HG03175 (cell line): ENCODE data around the gene AXDND1.
"Not testable (repeated sequence)": the region's sequence is repeated elsewhere in the genome, so short reads cannot be mapped to it uniquely, and the experiment has no call there.

Experiments used
- ATAC-seq: cut with Tn5 transposase; IDR thresholded peaks from one replicate; pipeline ENCODE4 v1.9.1; 2021; ENCODE audit warnings: mild to moderate bottlenecking, moderate library complexity; ENCODE audit not compliant: unreplicated experiment

AXDND1 gene

DNA sequence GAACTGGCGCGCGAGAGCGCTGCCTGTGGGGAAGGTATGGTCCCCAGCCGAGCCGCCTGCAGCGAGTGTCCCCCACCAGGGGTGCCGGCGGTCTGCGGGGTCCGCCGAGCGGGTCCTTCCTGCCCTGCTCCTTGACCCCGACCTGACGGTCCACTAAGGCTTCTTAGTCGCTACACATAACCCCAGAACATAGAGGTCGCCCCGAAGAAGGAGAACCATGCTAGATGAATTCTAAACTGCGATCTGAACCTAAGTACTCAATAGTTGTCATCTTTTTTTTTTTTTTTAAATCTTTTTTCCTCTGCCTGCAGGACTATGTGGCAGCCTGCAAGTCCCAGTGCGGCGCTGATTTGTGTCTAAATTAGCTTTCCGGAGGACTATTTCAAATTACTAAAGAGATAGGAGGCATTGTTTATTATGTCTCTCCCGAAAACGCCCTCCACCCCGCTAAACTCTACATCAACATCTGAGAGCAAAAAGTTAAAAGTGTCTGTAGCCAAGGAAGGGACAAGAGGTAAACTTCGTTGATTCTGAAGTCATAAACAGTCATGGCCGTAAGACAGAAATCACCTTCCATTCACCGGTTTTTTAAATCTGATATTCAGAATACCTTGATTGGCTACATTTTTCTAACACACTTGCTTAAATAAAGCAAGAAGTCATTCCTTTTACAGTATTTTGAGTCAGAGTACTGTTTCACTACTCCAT lies 476 bp downstream of the AXDND1 start:
- ATAC-seq = peak; percentile 35

DNA sequence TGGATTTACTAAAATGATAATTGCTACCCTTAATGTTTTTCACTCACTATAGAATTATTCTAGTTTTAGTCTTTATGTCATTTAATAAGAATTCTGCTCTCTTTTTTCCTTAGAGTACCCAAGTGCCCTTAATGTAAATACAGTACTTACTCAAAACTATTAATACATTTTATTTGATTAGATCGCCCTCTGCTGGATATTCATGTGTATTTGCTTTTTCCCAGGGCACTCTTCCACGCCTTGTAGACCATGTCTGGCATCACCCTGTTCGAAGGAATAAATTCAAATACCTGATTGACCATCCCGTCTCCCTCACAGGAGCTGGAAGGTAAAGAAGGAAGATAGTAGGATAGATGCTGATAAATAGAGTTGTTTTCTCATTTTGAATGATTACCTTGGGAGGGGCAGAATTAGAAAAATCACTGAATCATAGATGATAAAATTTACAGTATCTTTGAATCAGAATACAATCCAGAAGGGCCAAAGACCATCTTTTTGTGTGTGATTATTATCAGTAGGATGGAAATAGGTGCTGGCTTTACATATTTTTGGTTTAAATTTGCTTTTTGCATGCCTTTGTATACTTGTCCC lies 4.1 kb downstream of the AXDND1 start:
- ATAC-seq = no peak

DNA sequence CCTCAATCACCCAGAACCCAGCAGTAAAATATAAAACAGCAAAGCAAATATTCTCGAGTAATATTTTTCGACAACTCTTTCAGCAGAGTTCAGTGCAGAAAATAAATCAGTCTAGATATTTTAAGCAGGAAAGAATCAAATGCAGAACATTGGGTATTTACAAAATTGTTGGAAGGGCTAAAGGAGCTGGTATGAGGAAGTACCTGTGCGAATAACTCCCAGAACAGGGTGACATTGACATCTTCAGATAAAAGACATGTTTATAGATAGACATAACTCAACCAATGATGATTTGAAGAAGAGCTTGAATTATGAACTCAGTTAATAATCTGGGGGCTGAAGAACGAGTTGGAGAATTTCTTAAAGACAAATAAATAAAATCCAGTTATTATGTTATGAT lies 6.4 kb downstream of the AXDND1 start:
- no peak for ATAC-seq

GRCh38 chr1:179376223-179376622 lies 10.5 kb downstream of the AXDND1 start:
- ATAC-seq = no peak

DNA sequence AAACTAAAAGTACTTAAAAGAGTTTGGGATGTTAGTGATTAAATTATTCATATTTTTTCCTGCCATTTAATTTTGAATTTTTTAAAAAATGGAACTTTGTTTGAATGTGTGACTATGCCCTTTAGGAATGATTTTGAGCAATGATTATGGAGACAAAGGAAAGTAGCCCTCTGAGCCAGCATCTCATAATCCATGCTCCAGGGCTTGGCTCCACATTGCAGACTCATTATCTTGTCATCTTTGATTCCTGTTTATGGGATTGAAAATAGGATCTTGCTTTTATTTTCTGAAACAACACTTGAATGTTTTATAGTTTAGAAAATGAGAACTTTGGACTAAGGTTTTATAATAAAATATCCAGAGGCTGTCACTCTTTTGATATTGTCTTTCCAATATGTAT lies 14.5 kb downstream of the AXDND1 start:
- no peak for ATAC-seq

GRCh38 chr1:179384027-179384426 lies 18.3 kb downstream of the AXDND1 start:
- no peak for ATAC-seq

GRCh38 chr1:179385510-179385909 lies 19.7 kb downstream of the AXDND1 start:
- no peak for ATAC-seq

DNA sequence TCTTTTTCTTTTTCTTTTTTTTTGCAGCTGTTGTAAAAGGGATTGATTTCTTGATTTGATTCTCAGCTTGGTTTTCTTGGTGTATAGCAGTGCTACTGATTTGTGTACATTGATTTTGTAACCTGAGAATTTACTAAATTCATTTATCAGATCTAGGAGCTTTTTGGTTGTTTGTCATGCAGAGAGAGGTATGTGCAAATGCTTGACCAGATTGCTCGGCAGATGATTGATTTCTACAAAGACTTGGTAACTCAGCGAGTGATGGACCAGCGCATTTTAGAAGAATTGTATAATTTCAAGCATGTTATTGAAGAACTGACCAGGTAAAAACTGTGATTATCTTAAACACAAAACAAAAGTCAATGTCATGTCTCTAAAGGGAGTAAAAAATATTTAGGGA lies 27.9 kb downstream of the AXDND1 start:
- no peak for ATAC-seq

GRCh38 chr1:179399399-179399798 lies 33.6 kb downstream of the AXDND1 start:
- ATAC-seq = not testable (repeated sequence)

- ATAC-seq = not testable (repeated sequence)
These were observed 52.0 kb downstream of the AXDND1 start for GRCh38 chr1:179417760-179418159.

DNA sequence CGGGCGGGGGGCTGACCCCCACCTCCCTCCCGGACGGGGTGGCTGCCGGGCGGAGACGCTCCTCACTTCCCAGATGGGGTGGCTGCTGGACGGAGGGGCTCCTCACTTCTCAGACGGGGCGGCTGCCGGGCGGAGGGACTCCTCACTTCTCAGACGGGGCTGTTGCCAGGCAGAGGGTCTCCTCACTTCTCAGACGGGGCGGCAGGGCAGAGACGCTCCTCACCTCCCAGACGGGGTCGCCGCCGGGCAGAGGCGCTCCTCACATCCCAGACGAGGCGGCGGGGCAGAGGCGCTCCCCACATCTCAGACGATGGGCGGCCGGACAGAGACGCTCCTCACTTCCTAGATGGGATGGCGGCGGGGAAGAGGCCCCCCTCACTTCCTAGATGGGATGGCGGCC lies 52.9 kb downstream of the AXDND1 start:
- not testable (repeated sequence) for ATAC-seq

DNA sequence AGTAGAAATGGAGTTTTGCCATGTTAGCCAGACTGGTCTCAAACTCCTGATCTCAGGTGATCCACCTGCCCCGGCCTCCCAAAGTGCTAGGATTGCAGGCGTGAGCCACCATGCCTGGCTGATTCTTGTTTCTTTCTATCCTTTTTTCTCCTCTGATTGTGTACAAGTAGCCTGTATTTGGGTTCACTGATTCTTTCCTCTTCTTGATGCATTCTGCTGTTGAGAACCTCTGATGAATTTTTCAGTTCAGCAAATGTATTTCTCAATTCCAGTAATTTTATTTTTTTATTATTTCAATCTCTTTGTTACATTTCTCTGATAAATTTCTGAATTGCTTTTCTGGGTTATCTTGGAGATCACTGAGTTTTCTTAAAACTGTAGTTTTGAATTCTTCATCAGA lies 58.8 kb downstream of the AXDND1 start:
- ATAC-seq = no peak

- ATAC-seq = no peak
These were observed 59.4 kb downstream of the AXDND1 start for GRCh38 chr1:179425186-179425585.

DNA sequence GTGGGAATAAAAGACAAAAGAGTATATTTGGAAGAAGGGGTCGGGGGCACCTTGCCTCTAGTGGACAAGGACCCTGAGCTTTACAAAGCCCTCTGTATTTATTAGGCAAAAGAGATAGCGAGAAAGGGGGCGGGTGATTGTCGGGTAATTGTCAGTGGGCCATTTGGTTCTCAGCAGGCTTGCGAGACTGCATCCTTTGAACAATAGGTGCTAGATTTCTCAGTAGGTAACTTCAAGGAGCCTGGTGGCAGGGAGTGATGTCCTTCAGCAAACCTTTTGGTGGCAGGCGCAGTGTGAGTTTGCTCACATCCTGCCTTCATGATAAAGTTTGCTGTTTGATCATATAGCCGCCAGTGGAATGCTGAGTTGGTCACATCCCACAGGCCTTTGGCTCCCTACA lies 71.4 kb downstream of the AXDND1 start:
- ATAC-seq = no peak

DNA sequence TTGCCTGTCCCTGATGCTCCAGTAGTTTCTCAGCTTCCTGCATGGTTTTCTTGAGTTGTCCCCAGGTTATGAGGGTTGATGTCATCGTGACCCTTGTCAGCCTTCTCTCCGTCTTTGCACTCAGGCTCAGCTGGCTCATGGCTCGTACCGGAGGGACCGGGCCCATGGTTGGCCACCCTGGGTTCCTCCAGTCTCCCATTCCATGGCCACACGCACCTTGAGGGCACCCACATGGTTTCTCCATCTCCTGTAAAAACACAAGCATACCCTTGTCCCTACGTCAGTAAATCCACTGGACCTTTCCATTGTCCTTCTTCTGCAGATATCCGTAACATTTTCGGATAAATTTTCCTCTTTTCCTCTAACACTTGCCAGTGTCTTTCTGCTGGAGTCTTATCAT lies 73.9 kb downstream of the AXDND1 start:
- ATAC-seq = not testable (repeated sequence)

DNA sequence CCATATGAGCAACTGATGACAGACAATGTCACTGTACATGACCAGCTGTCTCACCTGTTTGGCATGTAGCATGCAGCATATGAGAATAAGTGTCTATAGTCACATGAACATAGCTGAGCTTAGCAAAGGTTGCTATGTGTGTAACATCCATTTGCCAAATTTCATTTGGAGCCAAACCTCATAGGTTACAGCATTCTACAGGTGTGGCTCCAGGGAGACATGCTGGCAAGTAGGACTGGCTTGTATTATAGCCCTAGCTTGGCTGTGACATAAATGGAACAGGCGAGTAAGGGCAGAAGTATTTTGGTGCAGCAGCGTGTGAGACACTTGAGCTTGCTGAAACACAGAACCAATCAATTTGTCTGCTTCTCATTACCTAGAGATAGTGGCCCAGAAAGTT lies 74.5 kb downstream of the AXDND1 start:
- ATAC-seq = not testable (repeated sequence)

DNA sequence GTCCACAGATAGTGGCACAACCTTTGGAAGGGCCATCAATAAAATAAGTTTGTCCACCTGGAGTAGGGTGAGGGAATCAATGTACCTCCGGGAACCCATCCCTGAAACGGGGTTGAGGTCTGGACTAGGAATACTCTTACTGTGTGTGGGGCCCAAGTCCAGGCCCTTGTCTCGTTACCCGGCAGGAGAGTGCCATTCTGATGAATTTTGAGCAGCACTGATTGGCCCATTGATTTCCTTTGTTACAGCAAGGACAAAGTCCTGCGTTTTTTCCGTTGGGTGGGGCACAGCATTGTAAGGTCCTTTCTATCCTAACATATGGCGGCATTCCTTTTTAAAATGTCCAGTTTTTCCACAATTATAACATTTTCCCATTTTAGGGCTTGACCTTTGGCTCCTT lies 75.2 kb downstream of the AXDND1 start:
- no peak for ATAC-seq

- ATAC-seq = no peak
These were observed 75.7 kb downstream of the AXDND1 start for GRCh38 chr1:179441501-179441900.

DNA sequence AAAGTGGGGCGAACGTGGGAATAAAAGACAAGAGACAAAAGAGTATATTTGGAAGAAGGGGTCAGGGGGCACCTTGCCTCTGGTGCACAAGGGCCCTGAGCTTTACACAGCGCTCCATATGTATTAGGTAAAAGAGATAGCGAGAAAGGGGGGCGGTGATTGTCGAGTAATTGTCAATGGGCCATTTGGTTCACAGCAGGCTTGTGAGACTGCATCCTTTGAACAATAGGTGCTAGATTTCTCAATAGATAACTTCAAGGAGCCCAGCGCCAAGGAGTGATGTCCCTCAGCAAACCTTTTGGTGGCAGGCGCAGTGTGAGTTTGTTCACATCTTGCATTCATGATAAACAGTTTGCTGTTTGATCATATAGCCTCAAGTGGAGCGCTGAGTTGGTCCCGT lies 77.1 kb downstream of the AXDND1 start:
- ATAC-seq = not testable (repeated sequence)

DNA sequence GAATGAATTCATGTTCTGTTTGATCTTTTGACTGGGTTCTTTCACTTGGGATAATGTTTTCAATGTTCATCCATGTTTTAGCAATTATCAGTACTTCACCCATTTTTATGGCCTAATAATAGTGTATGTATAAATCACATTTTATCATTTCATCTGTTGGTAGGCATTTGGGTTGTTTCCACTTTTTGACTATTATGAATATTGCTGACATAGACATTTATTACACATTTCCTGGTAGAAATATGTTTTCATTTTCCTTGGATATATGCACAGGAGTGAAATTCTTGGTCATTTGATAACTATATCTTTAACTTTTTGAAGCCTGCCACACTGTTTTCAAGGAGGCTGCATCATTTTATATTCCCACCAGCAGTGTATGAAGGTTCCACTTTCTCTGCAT lies 79.8 kb downstream of the AXDND1 start:
- no peak for ATAC-seq

- ATAC-seq = no peak
These were observed 81.7 kb downstream of the AXDND1 start for GRCh38 chr1:179447489-179447888.

DNA sequence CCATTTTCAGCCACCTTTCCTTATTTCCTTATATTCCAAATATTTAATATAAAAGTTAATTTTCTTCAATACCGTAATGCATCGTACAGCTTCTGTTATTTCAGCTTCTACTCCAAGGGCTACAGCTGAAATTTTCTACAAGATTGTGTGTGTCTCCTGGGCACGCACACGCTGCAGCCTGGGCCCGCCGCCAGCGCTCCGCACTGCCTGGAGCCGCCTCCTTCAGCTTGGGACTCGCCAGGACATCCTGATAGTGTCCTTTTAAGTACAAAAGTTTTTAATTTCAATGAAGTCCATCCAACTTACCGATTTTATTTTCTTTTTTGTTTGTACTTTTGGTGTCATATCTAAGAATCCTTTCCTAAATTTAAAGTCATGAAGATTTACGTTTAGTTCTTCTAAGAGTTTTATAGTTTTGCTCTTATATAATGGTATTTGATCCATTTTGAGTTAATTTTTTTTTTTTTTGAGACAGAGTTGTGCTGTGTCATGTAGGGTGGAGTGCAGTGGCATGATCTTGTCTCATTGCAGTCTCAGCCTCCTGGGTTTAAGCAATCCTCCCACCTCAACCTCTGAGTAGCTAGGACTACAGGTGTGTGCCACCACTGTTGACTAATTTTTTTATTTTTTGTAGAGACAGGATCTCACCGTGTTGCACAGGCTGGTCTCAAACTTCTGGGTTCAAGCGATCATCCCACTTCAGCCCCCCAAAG lies 82.8 kb downstream of the AXDND1 start:
- no peak for ATAC-seq
